Keratinocyte (primary cell): ENCODE measurements around the gene TSPAN17.

Source experiments
- EZH2 ChIP-seq: IDR thresholded peaks from one replicate; pipeline ENCODE4 v1.6.1; 2012; ENCODE audit warnings: inconsistent platforms, mild to moderate bottlenecking, low read length, moderate library complexity
- TF ChIP-seq, protein P1 (sequence below), 3 experiments: IDR thresholded peaks in 1 of 3; conservative IDR thresholded peaks in 1 of 3; optimal IDR thresholded peaks in 1 of 3; 2 replicates in 2 of 3; 3 replicates in 1 of 3; pipeline versions ENCODE3 to v1.5.1; 2011; ENCODE audit warnings: low read length in 3 of 3, mild to moderate bottlenecking in 3 of 3, moderate library complexity in 2 of 3, control low read depth in 1 of 3, inconsistent platforms in 1 of 3; ENCODE audit not compliant: insufficient read depth in 2 of 3; ENCODE audit errors: extremely low read depth in 1 of 3

DNA sequence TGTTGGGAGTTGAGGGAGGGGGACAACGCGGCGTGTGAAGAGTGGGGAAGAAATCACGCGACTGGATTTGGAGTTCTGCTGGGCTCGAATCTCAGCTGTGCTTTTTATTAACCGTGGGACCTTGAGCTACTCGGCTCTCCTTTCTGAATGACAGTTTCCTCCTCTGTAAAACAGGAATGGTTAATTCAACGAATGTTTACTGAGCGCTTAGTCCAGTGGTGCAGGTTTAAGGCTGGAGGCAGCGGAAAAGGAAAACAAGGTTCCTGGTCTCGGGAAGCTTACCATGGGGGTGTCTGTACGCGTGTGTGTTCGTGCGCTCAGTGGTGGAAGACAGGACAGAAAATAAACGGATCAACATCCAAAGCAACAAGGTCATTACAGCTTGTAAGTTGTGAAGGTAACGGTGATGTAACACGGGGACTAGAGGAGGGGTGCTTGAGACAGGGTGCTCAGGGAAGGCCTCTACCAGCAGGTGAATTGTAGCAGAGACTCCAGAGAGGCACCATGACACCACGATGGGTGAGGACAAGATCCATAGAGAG, 16.5 kb upstream of the TSPAN17 start:
- TF ChIP-seq, protein P1, sequence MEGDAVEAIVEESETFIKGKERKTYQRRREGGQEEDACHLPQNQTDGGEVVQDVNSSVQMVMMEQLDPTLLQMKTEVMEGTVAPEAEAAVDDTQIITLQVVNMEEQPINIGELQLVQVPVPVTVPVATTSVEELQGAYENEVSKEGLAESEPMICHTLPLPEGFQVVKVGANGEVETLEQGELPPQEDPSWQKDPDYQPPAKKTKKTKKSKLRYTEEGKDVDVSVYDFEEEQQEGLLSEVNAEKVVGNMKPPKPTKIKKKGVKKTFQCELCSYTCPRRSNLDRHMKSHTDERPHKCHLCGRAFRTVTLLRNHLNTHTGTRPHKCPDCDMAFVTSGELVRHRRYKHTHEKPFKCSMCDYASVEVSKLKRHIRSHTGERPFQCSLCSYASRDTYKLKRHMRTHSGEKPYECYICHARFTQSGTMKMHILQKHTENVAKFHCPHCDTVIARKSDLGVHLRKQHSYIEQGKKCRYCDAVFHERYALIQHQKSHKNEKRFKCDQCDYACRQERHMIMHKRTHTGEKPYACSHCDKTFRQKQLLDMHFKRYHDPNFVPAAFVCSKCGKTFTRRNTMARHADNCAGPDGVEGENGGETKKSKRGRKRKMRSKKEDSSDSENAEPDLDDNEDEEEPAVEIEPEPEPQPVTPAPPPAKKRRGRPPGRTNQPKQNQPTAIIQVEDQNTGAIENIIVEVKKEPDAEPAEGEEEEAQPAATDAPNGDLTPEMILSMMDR (optimal IDR thresholded peaks at IDR 0.05 in 1 of 3, IDR thresholded peaks at IDR 0.05 in 1 of 3, conservative IDR thresholded peaks at IDR 0.05 in 1 of 3; ENCODE audit: extremely low read depth in 1 of 3, insufficient read depth in 2 of 3, low read length in 3 of 3) = no peak
- peak; percentile 26 for TF ChIP-seq EZH2
